GM23338 (cell line): ENCODE data around the gene ACTL6A. TPM values are rescaled to one million over a fixed set of nuclear protein-coding genes. Genes with fewer than 3 reads are reported as not detected.

Experiments used
- ATAC-seq: fragments of 200-7000 bp; cut with Tn5 transposase; 3 replicates; pipeline ENCODE4 v1.9.1; 2020
- DNase-seq: peaks from one replicate; pipeline ENCODE4 v3.0.0-alpha.2; 2015; ENCODE audit warnings: low spot score
- H2AFZ ChIP-seq: fragments of 200-600 bp; sonication (generic); 2 replicates; pipeline ENCODE4 v1.8.0; 2016; ENCODE audit warnings: antibody characterized with exemption, mild to moderate bottlenecking, moderate library complexity
- H3F3A ChIP-seq: fragments of 200-600 bp; sonication (generic); replicated peaks from 2 replicates; pipeline ENCODE4 v1.8.0; 2017; ENCODE audit warnings: antibody characterized with exemption, mixed run types, low read depth
- H3K27ac ChIP-seq: fragments of 200-600 bp; sonication (generic); 2 replicates; pipeline ENCODE4 v1.6.1; 2016; ENCODE audit warnings: low read depth
- H3K27me3 ChIP-seq: fragments of 200-600 bp; sonication (generic); 2 replicates; pipeline ENCODE4 v1.8.0; 2016; ENCODE audit warnings: mild to moderate bottlenecking, mixed run types, moderate library complexity; ENCODE audit not compliant: insufficient read depth
- H3K36me3 ChIP-seq: fragments of 200-600 bp; sonication (generic); 2 replicates; pipeline ENCODE4 v1.8.0; 2016; ENCODE audit warnings: mild to moderate bottlenecking; ENCODE audit not compliant: insufficient read depth
- H3K4me1 ChIP-seq: fragments of 200-600 bp; sonication (generic); 2 replicates; pipeline ENCODE4 v1.8.0; 2016; ENCODE audit warnings: mild to moderate bottlenecking, moderate library complexity; ENCODE audit not compliant: insufficient read depth
- H3K4me2 ChIP-seq: fragments of 200-600 bp; sonication (generic); 2 replicates; pipeline ENCODE4 v1.7.1; 2017; ENCODE audit warnings: mixed run types
- H3K4me3 ChIP-seq: fragments of 200-600 bp; sonication (generic); 2 replicates; pipeline ENCODE4 v1.6.1; 2016; ENCODE audit warnings: mixed run types
- H3K79me2 ChIP-seq: fragments of 200-600 bp; sonication (generic); replicated peaks from 2 replicates; pipeline ENCODE4 v1.8.0; 2017; ENCODE audit warnings: mild to moderate bottlenecking; ENCODE audit not compliant: insufficient read depth
- H3K9me2 ChIP-seq: fragments of 200-600 bp; sonication (generic); 2 replicates; pipeline ENCODE4 v1.8.0; 2017; ENCODE audit not compliant: insufficient read depth
- H4K20me1 ChIP-seq: fragments of 200-600 bp; sonication (generic); replicated peaks from 2 replicates; pipeline ENCODE4 v1.8.0; 2017; ENCODE audit warnings: mild to moderate bottlenecking; ENCODE audit not compliant: insufficient read depth
- H3K27ac Mint-ChIP-seq: 2 replicates; pipeline ENCODE4 v1.8.0; 2020; ENCODE audit warnings: inconsistent platforms, mild to moderate bottlenecking, moderate library complexity, mixed read lengths
- H3K27me3 Mint-ChIP-seq: 3 replicates; pipeline ENCODE4 v1.8.0; 2022; ENCODE audit warnings: low read depth, mild to moderate bottlenecking, moderate library complexity, mixed read lengths, inconsistent platforms; ENCODE audit not compliant: insufficient read depth, poor library complexity
- H3K36me3 Mint-ChIP-seq: 3 replicates; pipeline ENCODE4 v1.8.0; 2021; ENCODE audit warnings: low read depth, mild to moderate bottlenecking, inconsistent platforms, moderate library complexity, mixed read lengths
- H3K4me1 Mint-ChIP-seq: 3 replicates; pipeline ENCODE4 v1.8.0; 2020; ENCODE audit warnings: mild to moderate bottlenecking, inconsistent platforms, mixed read lengths
- H3K4me3 Mint-ChIP-seq: 3 replicates; pipeline ENCODE4 v1.8.0; 2021; ENCODE audit warnings: moderate library complexity, mild to moderate bottlenecking, inconsistent platforms, mixed read lengths
- H3K9me3 Mint-ChIP-seq: 3 replicates; pipeline ENCODE4 v1.8.0; 2020; ENCODE audit warnings: moderate library complexity, mild to moderate bottlenecking, inconsistent platforms, mixed read lengths
- CREB1 ChIP-seq: fragments of 250-450 bp; sonication (Bioruptor Pico); IDR thresholded peaks from 2 replicates; pipeline ENCODE4 v1.5.0; 2020; ENCODE audit warnings: low read depth, mild to moderate bottlenecking, moderate library complexity
- EZH2 ChIP-seq: fragments of 200-600 bp; sonication (generic); IDR thresholded peaks from one replicate; pipeline ENCODE4 v1.8.0; 2017; ENCODE audit warnings: antibody characterized with exemption, mild to moderate bottlenecking, low read depth; ENCODE audit not compliant: unreplicated experiment
- EZH2phosphoT487 ChIP-seq: fragments of 200-600 bp; sonication (generic); IDR thresholded peaks from one replicate; pipeline ENCODE4 v1.8.1; 2018; ENCODE audit warnings: antibody characterized with exemption; ENCODE audit not compliant: unreplicated experiment
- JUNB ChIP-seq: IDR thresholded peaks from one replicate; pipeline ENCODE4 v1.6.1; 2016; ENCODE audit warnings: antibody characterized with exemption; ENCODE audit not compliant: unreplicated experiment
- STAT1 ChIP-seq: IDR thresholded peaks from one replicate; pipeline ENCODE4 v1.6.1; 2016; ENCODE audit warnings: antibody characterized with exemption; ENCODE audit not compliant: unreplicated experiment
- ZNF114 ChIP-seq: fragments of 250-450 bp; sonication (Bioruptor Pico); IDR thresholded peaks from 2 replicates; pipeline ENCODE4 v1.5.0; 2020; ENCODE audit warnings: mild to moderate bottlenecking, moderate library complexity
- ZNF331 ChIP-seq: fragments of 250-450 bp; sonication (Bioruptor Pico); IDR thresholded peaks from 2 replicates; pipeline ENCODE4 v1.5.0; 2020; ENCODE audit warnings: low read depth, mild to moderate bottlenecking, moderate library complexity
- ZNF462 ChIP-seq: fragments of 250-450 bp; sonication (Bioruptor Pico); IDR thresholded peaks from 2 replicates; pipeline ENCODE4 v1.5.0; 2020; ENCODE audit warnings: mild to moderate bottlenecking, moderate library complexity
- polyA plus RNA-seq: library from polyadenylated mRNA; unstranded; fragments of >200 nt; fragmentation: Nextera tagmentation; extraction: Ambion mirVana; gene quantifications from 2 replicates; pipeline ENCODE4 v1.2.1, GENCODE V29; 2016
- total RNA-seq: library from RNA; depleted of rRNA; stranded (reverse); fragments of >200 nt; shearing (Covaris generic); gene quantifications from 2 replicates; pipeline ENCODE4 v1.2.3, GENCODE V29; 2014
- TF ChIP-seq, protein P1 (sequence below): IDR thresholded peaks from one replicate; pipeline ENCODE4 v1.6.1; 2018; ENCODE audit warnings: antibody characterized with exemption; ENCODE audit not compliant: unreplicated experiment

Gene ACTL6A
- total and polyA plus RNA-seq, 2 experiments from 2014 or later: 117 to 125 TPM

GRCh38 chr3:179528772-179529171 lies 34.0 kb upstream of the ACTL6A start:
- no peaks in the 10 kb centered on the region for H3K9me2 ChIP-seq
- Mint-ChIP-seq H3K4me1 (peaks cover 43% of the 10 kb centered on the region), H3K9me3 (peaks cover 8% of the 10 kb centered on the region; the same call in 2 of the 3 replicates), H3K4me3 (no peak overlapping the region), H3K27ac (no peak overlapping the region), H3K36me3 (peaks cover 12% of the 10 kb centered on the region), H3K27me3 (peaks cover 9% of the 10 kb centered on the region)
- H3K36me3 ChIP-seq: no peaks in the 10 kb centered on the region
- H3K27me3 ChIP-seq: no peaks in the 10 kb centered on the region
- no peaks in the 10 kb centered on the region for H4K20me1 ChIP-seq
- no peak overlapping the region for H3K4me2 ChIP-seq
- H3F3A ChIP-seq: no peaks in the 10 kb centered on the region
- H3K27ac ChIP-seq: no peak overlapping the region
- no peak for DNase-seq
- TF ChIP-seq ZNF331 (no peak), ZNF462 (no peak), CREB1 (no peak), EZH2phosphoT487 (no peak), ZNF114 (no peak), STAT1 (no peak), EZH2 (no peak), JUNB (no peak)
- TF ChIP-seq, protein P1, sequence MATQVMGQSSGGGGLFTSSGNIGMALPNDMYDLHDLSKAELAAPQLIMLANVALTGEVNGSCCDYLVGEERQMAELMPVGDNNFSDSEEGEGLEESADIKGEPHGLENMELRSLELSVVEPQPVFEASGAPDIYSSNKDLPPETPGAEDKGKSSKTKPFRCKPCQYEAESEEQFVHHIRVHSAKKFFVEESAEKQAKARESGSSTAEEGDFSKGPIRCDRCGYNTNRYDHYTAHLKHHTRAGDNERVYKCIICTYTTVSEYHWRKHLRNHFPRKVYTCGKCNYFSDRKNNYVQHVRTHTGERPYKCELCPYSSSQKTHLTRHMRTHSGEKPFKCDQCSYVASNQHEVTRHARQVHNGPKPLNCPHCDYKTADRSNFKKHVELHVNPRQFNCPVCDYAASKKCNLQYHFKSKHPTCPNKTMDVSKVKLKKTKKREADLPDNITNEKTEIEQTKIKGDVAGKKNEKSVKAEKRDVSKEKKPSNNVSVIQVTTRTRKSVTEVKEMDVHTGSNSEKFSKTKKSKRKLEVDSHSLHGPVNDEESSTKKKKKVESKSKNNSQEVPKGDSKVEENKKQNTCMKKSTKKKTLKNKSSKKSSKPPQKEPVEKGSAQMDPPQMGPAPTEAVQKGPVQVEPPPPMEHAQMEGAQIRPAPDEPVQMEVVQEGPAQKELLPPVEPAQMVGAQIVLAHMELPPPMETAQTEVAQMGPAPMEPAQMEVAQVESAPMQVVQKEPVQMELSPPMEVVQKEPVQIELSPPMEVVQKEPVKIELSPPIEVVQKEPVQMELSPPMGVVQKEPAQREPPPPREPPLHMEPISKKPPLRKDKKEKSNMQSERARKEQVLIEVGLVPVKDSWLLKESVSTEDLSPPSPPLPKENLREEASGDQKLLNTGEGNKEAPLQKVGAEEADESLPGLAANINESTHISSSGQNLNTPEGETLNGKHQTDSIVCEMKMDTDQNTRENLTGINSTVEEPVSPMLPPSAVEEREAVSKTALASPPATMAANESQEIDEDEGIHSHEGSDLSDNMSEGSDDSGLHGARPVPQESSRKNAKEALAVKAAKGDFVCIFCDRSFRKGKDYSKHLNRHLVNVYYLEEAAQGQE: no peak
- no peak overlapping the region for H3K4me3 ChIP-seq
- peaks cover 34% of the 10 kb centered on the region for H3K4me1 ChIP-seq
- H3K79me2 ChIP-seq: no peaks in the 10 kb centered on the region
- peak overlapping the region; percentile 64 for H2AFZ ChIP-seq
- no peak for ATAC-seq
